ENCODE results near the gene MBNL1. TPM values are rescaled to one million over a fixed set of nuclear protein-coding genes. Genes with fewer than 3 reads are reported as not detected.

The MBNL1 gene
- total RNA-seq, 4 donors from 2014 or later: 346 to 530 (median 397) TPM

DNA sequence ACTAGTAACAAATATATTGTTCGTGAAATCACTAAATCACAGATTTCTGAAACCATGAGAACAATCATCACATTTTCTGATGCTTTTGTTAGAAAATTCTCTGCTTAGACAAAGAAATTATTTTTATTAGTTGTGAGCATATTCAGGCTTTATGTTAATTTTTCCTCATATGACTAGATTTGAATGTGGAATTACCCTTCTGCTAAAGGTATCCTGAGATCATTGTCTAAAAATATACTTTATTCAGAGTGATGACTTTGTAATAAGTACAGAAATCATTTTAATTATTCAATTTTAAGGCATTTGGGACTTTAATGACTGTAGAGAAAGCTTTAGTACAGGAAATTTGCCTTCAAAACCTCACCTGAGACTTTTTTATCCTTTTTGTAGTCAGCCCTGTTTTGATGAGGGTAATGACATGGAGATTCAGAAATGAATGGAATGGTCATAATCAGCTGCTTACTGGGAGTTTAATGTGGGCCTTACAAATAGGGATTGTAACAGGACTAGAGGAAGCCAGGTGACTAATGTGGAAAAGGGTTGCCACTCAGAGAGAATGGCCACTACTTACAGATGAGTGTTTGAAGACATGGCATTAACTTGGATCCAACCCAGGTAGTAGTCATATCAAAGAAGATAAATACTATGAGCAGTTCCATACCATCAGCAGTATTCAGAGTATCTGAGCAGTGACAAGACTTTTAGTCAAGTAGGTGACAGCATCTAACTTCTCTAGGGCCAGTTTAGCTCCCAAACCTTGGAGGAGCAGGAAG lies 148.3 kb downstream of the MBNL1 start:
- ATAC-seq (ENCODE audit: low FRiP score): no peak
- TF ChIP-seq, protein P1, sequence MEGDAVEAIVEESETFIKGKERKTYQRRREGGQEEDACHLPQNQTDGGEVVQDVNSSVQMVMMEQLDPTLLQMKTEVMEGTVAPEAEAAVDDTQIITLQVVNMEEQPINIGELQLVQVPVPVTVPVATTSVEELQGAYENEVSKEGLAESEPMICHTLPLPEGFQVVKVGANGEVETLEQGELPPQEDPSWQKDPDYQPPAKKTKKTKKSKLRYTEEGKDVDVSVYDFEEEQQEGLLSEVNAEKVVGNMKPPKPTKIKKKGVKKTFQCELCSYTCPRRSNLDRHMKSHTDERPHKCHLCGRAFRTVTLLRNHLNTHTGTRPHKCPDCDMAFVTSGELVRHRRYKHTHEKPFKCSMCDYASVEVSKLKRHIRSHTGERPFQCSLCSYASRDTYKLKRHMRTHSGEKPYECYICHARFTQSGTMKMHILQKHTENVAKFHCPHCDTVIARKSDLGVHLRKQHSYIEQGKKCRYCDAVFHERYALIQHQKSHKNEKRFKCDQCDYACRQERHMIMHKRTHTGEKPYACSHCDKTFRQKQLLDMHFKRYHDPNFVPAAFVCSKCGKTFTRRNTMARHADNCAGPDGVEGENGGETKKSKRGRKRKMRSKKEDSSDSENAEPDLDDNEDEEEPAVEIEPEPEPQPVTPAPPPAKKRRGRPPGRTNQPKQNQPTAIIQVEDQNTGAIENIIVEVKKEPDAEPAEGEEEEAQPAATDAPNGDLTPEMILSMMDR (IDR thresholded peaks at IDR 0.05): no peak

DNA sequence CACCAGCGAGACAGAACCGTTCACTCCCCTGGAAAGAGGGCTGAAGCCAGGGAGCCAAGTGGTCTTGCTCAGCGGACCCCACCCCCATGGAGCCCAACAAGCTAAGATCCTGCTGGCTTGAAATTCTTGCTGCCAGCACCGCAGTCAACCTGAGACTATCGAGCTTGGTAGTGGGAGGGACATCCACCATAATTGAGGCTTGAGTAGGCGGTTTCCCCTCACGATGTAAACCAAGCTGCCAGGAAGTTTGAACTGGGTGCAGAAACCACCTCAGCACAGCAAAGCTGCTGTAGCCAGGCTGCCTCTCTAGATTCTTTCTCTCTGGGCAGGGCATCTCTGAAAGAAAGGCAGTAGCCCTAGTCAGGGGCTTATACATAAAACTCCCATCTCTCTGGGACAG lies 151.0 kb downstream of the MBNL1 start:
- TF ChIP-seq, protein P1 (IDR thresholded peaks at IDR 0.05): no peak
- DNase-seq (ENCODE audit: low spot score) (no peak), ATAC-seq (ENCODE audit: low FRiP score) (no peak)

More for the DNA sequence above, 148.3 kb downstream of the MBNL1 start:
- no peak for DNase-seq (ENCODE audit: low spot score)

DNA sequence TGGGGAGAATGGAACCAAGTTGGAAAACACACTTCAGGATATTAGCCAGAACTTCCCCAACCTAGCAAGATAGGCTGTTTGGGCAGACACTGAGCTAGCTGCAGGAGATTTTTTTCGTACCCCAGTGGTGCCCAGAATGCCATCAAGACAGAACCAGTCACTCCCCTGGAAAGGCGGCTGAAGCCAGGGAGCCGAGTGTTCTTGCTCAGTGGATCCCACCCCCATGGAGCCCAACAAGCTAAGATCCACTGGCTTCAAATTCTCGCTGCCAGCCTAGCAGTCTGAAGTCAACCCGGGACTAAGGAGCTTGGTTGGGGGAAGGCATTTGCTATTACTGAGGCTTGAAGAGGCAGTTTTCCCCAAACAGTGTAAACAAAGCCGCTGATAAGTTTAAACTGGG lies 152.4 kb downstream of the MBNL1 start:
- TF ChIP-seq, protein P1 (IDR thresholded peaks at IDR 0.05): no peak
- DNase-seq (ENCODE audit: low spot score) (no peak), ATAC-seq (ENCODE audit: low FRiP score) (no peak)

DNA sequence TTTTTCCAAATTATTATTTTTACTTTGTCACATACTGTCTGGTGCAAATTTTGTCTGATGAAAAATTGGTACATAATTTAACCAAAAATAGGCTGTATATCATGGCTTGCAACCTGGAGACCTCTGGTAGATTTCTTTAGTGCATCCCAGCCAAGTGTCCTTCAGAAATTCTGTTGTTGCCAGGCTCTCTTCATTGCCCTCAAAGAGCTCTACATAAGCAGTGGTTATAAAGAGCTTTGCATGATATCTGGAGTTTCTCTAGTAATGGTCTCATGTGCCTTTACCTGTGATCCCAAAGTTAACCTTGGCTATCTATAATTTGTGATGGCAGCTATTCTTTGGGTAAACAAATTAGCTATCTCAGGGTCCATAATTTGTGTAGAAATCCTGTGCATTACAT lies 157.7 kb downstream of the MBNL1 start:
- DNase-seq (ENCODE audit: low spot score): no peak
- no peak for ATAC-seq (ENCODE audit: low FRiP score)
- TF ChIP-seq, protein P1 (IDR thresholded peaks at IDR 0.05): no peak

DNA sequence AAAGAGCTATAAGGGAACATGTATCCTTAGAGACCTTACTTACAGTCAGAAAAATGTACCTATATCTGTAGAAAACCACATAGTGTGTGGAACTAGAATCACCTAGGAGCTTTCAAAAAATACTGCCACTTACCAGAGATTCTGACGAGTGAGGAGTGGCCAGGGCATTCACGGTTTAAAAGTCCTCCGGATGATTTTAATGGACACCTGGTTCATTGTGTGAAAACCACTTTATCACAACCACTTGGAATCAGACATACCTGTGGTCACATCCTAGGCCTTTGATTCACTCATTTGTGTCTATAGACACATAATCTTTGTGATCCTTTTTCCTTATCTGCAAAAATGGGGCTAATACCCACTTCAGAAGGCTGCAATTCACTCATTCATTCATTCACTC lies 159.8 kb downstream of the MBNL1 start:
- TF ChIP-seq, protein P1 (IDR thresholded peaks at IDR 0.05): no peak
- DNase-seq (ENCODE audit: low spot score) (no peak), ATAC-seq (ENCODE audit: low FRiP score) (no peak)

DNA sequence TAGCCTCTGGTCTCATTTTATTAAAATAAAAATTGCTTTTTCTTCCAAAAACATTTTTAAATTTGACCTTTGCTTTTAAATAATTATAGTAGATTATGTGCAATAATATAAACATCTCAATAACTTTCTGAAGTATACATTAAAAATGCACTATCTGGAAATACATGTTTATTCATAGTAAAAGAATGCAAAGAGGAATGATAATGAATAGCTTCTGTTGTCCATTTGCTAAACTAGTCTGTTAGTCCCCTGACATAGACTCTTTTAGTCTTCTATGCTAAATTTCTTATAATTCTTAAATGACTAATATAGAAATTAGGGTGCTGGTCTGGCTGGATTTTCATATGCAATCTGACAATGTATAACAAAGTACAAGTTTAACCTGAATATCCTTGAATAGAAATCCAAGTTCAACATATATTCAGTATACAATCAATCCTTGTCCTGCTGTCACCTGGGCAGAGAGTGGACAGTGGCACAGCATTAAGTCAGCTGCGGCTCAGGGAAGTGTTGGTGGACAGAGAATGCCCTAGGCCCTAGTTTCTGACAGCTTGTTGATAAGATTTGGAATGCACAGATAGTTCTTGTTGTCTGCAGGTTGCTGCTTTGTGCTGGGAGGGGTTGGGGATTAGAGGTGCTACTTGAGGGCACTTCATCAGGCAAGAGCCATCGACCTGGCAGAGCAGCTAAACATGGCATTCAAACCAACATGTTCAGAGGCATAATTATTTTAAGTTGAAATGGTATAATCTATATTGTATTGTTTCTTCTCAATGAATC lies 161.7 kb downstream of the MBNL1 start:
- TF ChIP-seq, protein P1 (IDR thresholded peaks at IDR 0.05): no peak
- DNase-seq (ENCODE audit: low spot score): no peak
- no peak for ATAC-seq (ENCODE audit: low FRiP score)
